Activated CD8-positive, alpha-beta memory T cell treated with anti-CD3 and anti-CD28 coated beads, Interleukin-2, amount 50 U/mL, for 4 hours (primary cell): ENCODE data around the gene CSH2.
"Not testable (repeated sequence)": the region's sequence is repeated elsewhere in the genome, so short reads cannot be mapped to it uniquely, and the experiment has no call there.

Experiments used
- DNase-seq: peaks from one replicate; pipeline ENCODE4 v3.0.0-alpha.2; 2020

The CSH2 gene

DNA sequence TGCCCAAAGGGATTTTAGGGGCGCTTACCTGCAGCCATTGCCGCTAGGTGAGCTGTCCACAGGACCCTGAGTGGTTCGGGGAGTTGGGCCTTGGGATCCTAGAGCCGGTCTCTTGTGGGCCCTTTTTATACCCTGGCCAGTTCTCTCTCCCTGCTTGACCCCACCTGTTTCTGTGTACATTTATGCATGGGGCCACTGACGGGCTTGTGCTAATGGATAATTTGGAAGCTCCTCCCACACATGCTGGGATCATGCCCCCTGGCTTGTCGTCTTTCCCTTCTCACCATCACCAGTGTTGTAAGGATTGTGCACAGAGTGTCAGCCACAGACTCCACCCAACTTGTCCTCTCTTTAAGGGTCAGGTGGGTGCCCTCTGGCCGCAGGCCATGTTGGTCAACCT lies at the start of gene CSH2:
Gene CSH2 (minus strand): TSS at position 101 of the 400 bp plus-strand sequence. CDS start 63 bp downstream, at position 38.
- DNase-seq, result not testable (repeated sequence)

GRCh38 chr17:63922402-63922801 lies 48.9 kb upstream of the CSH2 start:
- DNase-seq, result not testable (repeated sequence)

DNA sequence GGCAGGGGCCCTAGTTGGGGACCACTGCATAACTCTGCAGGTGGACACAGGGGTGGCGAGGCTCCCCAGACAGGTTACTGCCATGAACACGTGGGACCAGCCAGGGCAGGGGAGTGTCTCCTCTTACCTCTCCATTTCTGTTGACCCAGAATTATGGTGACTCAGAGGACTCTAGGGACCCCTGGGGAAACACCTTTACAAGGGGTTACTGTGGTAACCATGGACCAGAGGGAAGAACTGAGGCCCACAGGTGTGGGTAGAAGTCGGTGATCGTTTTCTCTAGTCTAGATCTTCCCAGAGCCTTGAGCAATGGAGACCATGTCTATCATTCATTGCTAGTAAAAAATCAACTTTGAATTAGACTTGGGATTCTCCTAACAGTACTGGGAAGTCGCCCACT lies 47.3 kb upstream of the CSH2 start:
- DNase-seq, result not testable (repeated sequence)

GRCh38 chr17:63920050-63920449 lies 46.6 kb upstream of the CSH2 start:
- DNase-seq, result not testable (repeated sequence)

GRCh38 chr17:63919311-63919723 lies 45.8 kb upstream of the CSH2 start:
- DNase-seq, result peak; percentile 76

DNA sequence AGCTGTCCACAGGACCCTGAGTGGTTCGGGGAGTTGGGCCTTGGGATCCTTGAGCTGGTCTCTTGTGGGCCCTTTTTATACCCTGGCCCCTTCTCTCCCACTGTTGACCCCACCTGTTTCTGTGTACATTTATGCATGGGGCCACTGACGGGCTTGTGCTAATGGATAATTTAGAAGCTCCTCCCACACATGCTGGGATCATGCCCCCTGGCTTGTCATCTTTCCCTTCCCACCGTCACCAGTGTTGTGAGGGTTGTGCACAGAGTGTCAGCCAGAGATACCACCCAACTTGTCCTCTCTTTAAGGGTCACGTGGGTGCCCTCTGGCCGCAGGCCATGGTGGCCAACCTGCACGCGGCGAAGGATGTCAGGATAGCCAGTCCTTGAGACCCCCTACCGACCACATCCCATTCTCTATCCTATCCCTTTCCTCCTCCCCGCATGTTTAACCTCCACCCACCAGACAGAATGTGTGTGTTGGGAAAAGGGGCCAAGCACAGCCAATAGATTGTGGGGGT lies 45.4 kb upstream of the CSH2 start, which contains the start of gene GH1:
Gene GH1 (minus strand): TSS at position 51 of the 517 bp plus-strand sequence. CDS start 63 bp downstream, outside the sequence.
- DNase-seq, result not testable (repeated sequence)

- DNase-seq, result no peak
These were observed 44.8 kb upstream of the CSH2 start for GRCh38 chr17:63918305-63918704.

- DNase-seq, result peak; percentile 11
These were observed 44.2 kb upstream of the CSH2 start for GRCh38 chr17:63917646-63918045.

GRCh38 chr17:63917206-63917605 lies 43.7 kb upstream of the CSH2 start:
- DNase-seq, result not testable (repeated sequence)

GRCh38 chr17:63916566-63917185 lies 43.2 kb upstream of the CSH2 start:
- DNase-seq, result no peak

DNA sequence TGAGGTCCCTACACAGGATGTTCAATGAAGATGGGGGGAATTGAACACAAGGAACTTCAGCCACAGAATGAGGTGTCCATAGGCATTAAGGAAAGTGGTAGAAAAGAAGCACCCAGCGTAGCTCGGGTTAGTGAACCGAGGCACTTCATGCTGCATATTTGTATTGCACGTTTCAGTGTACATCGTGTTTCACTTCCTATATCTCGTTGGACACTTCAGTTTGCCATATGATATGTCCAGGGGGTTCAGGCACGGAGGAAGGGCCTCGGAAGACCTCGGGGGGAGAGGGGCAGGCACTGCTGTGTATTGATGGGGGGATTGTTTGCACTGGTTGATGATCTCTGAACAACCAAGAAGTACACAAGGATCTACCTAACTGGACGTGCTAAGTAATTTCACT lies 42.3 kb upstream of the CSH2 start:
- not testable (repeated sequence) for DNase-seq

DNA sequence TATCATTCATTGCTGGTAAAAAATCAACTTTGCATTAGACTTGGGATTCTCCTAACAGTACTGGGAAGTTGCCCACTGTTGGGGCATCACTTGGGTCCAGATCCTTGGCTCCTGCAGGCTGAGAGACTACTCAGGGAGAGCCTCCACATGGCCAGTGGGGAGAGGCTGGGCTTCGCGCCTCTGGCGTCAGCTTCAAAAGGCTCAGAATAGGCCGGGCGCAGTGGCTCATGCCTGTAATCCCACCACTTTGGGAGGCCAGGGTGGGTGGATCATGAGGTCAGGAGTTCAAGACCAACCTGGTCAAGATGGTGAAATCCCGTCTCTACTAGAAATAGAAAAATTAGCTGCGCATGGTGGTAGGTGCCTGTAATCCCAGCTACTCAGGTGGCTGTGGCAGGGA lies 41.0 kb upstream of the CSH2 start:
- DNase-seq, result no peak

DNA sequence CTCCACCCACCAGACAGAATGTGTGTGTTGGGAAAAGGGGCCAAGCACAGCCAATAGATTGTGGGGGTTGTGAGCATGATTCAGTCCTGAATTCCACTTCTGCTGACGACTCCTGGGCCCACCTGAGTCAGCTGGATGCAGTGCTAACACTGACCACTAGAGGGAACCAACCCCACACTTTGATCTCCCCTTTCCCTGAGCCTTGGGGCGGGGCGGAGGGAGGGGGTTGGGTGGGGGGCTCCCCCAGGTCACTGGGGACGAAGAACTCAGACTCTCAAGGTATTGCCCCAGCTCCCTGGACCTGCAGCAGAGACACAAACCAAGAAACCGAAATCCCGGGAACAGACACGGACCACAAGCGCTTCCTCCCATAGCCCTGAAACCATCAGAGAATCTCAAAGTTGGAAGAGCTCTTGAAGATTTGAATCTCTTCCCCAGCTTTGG lies 38.2 kb upstream of the CSH2 start:
- peak; percentile 74 for DNase-seq

GRCh38 chr17:63911041-63911635 lies 37.7 kb upstream of the CSH2 start, which contains the start of gene CSHL1:
TSS of gene CSHL1 (minus strand) at chr17:63911258. CDS start at chr17:63911196, 62 bp downstream.
- DNase-seq, result no peak

DNA sequence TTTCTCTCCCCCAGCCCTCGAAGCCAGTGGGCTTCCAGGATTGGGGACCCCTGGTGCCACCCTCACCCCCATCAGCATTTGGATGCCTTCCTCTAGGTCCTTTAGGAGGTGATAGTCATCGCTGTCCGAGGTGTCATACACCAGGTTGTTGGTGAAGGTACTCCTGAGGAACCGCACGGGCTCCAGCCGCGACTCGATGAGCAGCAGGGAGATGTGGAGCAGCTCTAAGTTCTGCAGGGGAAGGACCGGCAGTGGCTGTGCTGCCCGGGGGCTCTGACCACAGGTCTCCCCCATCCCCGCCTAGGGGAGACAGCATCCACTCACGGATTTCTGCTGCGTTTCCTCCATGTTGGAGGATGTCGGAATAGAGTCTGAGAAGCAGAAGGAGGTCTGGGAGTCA lies 36.6 kb upstream of the CSH2 start:
- no peak for DNase-seq

- DNase-seq, result not testable (repeated sequence)
These were observed 36.1 kb upstream of the CSH2 start for GRCh38 chr17:63909586-63909985.

- DNase-seq, result not testable (repeated sequence)
These were observed 33.8 kb upstream of the CSH2 start for GRCh38 chr17:63907161-63907778.

DNA sequence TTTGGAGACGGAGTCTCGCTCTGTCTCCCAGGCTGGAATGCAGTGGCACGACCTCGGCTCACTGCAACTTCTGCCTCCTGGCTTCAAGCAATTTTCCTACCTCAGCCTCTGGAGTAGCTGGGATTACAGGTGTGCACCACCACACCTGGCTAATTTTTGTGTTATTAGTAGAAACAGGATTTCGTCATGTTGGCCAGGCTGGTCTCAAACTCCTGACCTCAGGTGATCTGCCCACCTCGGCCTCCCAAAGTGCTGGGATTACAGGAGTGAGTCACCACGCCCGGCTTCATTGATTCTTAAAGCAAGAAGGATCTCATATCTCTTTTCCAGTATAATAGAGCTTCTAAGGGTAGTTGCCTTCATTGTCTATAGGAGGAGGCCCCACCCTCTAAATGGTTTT lies 31.3 kb upstream of the CSH2 start:
- not testable (repeated sequence) for DNase-seq

DNA sequence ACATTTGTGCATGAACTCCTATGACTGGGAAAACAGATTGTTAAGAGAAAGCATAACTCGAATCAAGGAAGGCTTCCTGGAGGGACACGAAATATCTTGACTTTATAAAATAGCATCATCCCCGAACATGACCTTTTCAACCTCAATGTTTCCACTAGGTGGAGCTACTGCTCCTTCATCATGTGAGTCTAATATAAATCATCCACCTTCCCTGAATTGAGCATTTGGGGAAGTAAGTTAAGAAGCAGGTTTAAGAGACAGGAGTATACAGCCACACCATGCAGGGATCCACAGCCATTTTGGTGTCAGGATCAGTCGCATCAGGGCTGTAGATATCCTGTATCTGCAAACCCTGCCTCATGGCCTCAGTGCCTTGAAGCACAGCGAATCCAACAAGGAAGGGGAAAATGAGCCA lies 30.3 kb upstream of the CSH2 start:
- not testable (repeated sequence) for DNase-seq

DNA sequence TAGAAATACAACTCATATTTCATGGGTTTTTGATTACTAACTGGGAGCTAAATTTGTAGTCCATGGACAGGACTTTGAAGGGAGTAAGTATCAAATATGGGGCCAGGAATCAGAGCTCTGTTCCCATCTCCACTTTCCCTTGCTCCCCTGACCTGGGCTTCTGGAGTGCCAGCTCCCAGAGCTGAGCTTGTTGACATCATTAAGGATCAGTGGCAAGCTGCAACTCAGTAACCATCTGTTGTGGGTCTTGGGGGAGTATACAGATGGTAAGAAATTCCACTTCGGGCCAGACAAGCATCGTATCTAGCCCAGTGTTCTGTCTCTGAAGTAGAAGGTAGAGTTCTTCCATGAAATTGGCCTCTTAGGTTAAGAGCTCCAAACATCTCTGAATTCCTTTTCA lies 28.5 kb upstream of the CSH2 start:
- DNase-seq, result not testable (repeated sequence)

DNA sequence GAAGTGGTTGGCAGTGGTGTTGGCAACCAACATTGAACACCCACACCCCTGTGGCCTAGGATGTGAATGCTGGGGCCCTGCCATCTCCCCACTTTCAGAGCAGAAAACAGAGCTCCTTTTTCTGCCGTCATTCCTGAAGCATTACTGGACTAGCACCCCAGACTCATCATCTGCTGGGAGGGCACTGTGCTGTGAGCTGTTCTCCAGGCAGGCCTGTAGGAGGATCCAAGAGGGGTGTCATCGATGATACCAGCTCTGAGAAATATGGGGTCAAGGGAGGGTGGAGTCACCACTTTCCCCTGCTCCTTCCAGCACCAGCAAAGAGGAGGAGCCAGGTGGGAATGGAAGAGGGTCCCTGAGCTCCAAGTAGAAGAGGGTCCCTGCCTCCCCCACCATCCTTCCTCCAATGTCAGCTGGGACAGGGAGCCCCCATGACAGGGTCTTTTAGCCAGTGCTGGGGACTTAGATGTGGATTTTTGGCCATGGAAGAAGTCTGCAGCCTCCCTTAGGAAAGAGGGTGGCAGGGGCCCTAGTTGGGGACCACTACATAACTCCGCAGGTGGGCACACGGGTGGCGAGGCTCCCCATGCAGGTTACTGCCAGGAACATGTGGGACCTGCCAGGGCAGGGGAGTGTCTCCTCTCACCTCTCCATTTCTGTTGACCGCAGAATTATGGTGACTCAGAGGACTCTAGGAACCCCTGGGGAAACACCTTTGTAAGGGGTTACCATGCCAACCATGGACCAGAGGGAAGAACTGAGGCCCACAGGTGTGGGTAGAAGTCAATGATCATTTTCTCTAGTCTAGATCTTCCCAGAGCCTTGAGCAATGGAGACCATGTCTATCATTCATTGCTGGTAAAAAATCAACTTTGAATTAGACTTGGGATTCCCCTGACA lies 25.7 kb upstream of the CSH2 start:
- DNase-seq, result not testable (repeated sequence)
